GM21528 (cell line): ENCODE results near the gene GPR39.
"Not testable (repeated sequence)": the region's sequence is repeated elsewhere in the genome, so short reads cannot be mapped to it uniquely, and the experiment has no call there.

Source experiments
- ATAC-seq: cut with Tn5 transposase; IDR thresholded peaks from one replicate; pipeline ENCODE4 v1.9.1; 2021; ENCODE audit warnings: mild to moderate bottlenecking, moderate library complexity; ENCODE audit not compliant: unreplicated experiment, low FRiP score

The GPR39 gene

GRCh38 chr2:132479155-132479554 is 62.5 kb downstream of the GPR39 start:
- ATAC-seq = no peak

GRCh38 chr2:132482821-132483220 is 66.2 kb downstream of the GPR39 start:
- ATAC-seq = no peak

- ATAC-seq = no peak
These were observed 67.5 kb downstream of the GPR39 start for GRCh38 chr2:132484144-132484543.

GRCh38 chr2:132488491-132488890 is 71.9 kb downstream of the GPR39 start:
- no peak for ATAC-seq

GRCh38 chr2:132489150-132489549 is 72.5 kb downstream of the GPR39 start:
- ATAC-seq = no peak

- ATAC-seq = no peak
These were observed 79.3 kb downstream of the GPR39 start for GRCh38 chr2:132495881-132496280.

GRCh38 chr2:132496555-132496954 is 80.0 kb downstream of the GPR39 start:
- no peak for ATAC-seq

GRCh38 chr2:132497591-132497990 is 81.0 kb downstream of the GPR39 start:
- no peak for ATAC-seq

- ATAC-seq = no peak
These were observed 87.1 kb downstream of the GPR39 start for GRCh38 chr2:132503701-132504100.

GRCh38 chr2:132515010-132515409 is 98.4 kb downstream of the GPR39 start:
- ATAC-seq = no peak

GRCh38 chr2:132517386-132517785 is 100.8 kb downstream of the GPR39 start:
- ATAC-seq = no peak

- no peak for ATAC-seq
These were observed 101.7 kb downstream of the GPR39 start for GRCh38 chr2:132518302-132518701.

GRCh38 chr2:132519566-132519965 is 103.0 kb downstream of the GPR39 start:
- no peak for ATAC-seq

GRCh38 chr2:132521341-132521740 is 104.7 kb downstream of the GPR39 start:
- ATAC-seq = no peak

GRCh38 chr2:132522901-132523300 is 106.3 kb downstream of the GPR39 start:
- ATAC-seq = no peak

- ATAC-seq = not testable (repeated sequence)
These were observed 120.5 kb downstream of the GPR39 start for GRCh38 chr2:132537061-132537460.

GRCh38 chr2:132538331-132538855 is 121.8 kb downstream of the GPR39 start:
- ATAC-seq = no peak

GRCh38 chr2:132540166-132540565 is 123.6 kb downstream of the GPR39 start:
- ATAC-seq = no peak

- ATAC-seq = no peak
These were observed 126.5 kb downstream of the GPR39 start for GRCh38 chr2:132542953-132543569.

GRCh38 chr2:132544006-132544630 is 127.5 kb downstream of the GPR39 start:
- no peak for ATAC-seq

GRCh38 chr2:132547090-132547687 is 130.6 kb downstream of the GPR39 start:
- ATAC-seq = peak; percentile 64
